Heart left ventricle (tissue), 13 donors: ENCODE measurements around the gene HEPHL1.

Experiments
- CTCF ChIP-seq, 12 donors: fragments of 200-600 bp; sonication (generic) in 4 of 12; IDR thresholded peaks; one replicate each; pipeline versions ENCODE4 v1.5.0 to v1.8.0; 2018 to 2022; ENCODE audit warnings: antibody characterized with exemption in 12 of 12, mild to moderate bottlenecking in 5 of 12
- POLR2A ChIP-seq, 2 donors: fragments of 450-650 bp; IDR thresholded peaks; one replicate each; pipeline ENCODE4 v1.6.1; 2017; ENCODE audit warnings: antibody characterized with exemption in 2 of 2, mild to moderate bottlenecking in 2 of 2, moderate library complexity in 2 of 2
- donor health status: ischemic (EF 13 %, LVEDD 7.1; RV severe dilation, severe dysfunction).
- donor health status: DM: no; HTN: yes; CAD: no.
- donor health status: DM: no; HTN: no; CAD: no.
- donor health status: ischemic (EF 25% LVEDD 6.9; RV normal size, moderate dysfunction).
- donor health status: ischemic (EF 25% LVEDD 5.7; RV mildly dilated, moderate dysfunction).
- donor health status: ischemic (EF 35%, LVEDD 5.7; RV mildly dilated, moderate dysfunction).
- donor health status: nonischemic (EF 11% LVEDD 7.7; RV severe dilation, severe dysfunction).
- donor health status: DM: yes; HTN: yes; CAD: no.
- donor health status: PGD.
- donor health status: ischemic (EF 29% LVEDD 5.4; RV normal size, mild dysfunction).
- donor health status: nonischemic (EF 23%, LVEDD 6.1; RV moderate dilation, normal function).

DNA sequence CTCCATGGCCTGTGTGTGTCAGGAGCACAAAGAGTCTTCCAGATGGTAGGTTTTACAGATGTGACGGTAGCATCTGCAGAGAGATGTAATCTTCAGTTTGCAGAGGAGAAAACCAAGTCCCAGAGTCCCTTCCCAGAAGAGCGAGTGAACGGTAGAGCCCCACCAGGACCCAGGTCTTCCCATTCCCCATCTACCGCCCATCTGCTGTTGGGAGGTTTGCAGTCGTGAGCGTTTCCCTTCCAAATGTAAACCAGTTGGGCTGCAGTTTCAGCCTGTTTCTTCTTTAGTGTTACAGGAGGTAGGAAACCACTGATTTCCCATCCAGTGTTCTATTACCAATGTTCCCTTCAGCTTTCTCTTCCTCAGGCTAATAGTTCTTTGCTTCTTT, 131.5 kb downstream of the HEPHL1 start:
- TF ChIP-seq CTCF (IDR thresholded peaks at IDR 0.05), result no peak
- no peak for TF ChIP-seq POLR2A (IDR thresholded peaks at IDR 0.05)
